GM15510 (cell line): ENCODE data around the gene RNLS.

ENCODE experiments used
- POLR2A ChIP-seq: IDR thresholded peaks from 3 replicates; pipeline ENCODE4 v1.6.1; 2011; ENCODE audit warnings: borderline replicate concordance; ENCODE audit not compliant: insufficient read length; ENCODE audit errors: extremely low read depth

The RNLS gene

GRCh38 chr10:88254091-88254490 is 329.0 kb downstream of the RNLS start:
- no peak for TF ChIP-seq POLR2A

- no peak for TF ChIP-seq POLR2A
These were observed 329.5 kb downstream of the RNLS start for GRCh38 chr10:88253622-88254021.

GRCh38 chr10:88253128-88253527 is 330.0 kb downstream of the RNLS start:
- TF ChIP-seq POLR2A = no peak

- no peak for TF ChIP-seq POLR2A
These were observed 333.7 kb downstream of the RNLS start for GRCh38 chr10:88249450-88249849.

GRCh38 chr10:88246675-88247074 is 336.4 kb downstream of the RNLS start:
- TF ChIP-seq POLR2A = no peak

- TF ChIP-seq POLR2A = no peak
These were observed 337.1 kb downstream of the RNLS start for GRCh38 chr10:88245974-88246511.

GRCh38 chr10:88244781-88245625 is 338.1 kb downstream of the RNLS start:
- TF ChIP-seq POLR2A = no peak

- no peak for TF ChIP-seq POLR2A
These were observed 339.0 kb downstream of the RNLS start for GRCh38 chr10:88243836-88244730.

- no peak for TF ChIP-seq POLR2A
These were observed 339.8 kb downstream of the RNLS start for GRCh38 chr10:88243202-88243744.

GRCh38 chr10:88241501-88241900 is 341.6 kb downstream of the RNLS start:
- TF ChIP-seq POLR2A = no peak

GRCh38 chr10:88239212-88239611 is 343.9 kb downstream of the RNLS start:
- TF ChIP-seq POLR2A = no peak

- TF ChIP-seq POLR2A = no peak
These were observed 344.6 kb downstream of the RNLS start for GRCh38 chr10:88238615-88238914.

- TF ChIP-seq POLR2A = no peak
These were observed 345.1 kb downstream of the RNLS start for GRCh38 chr10:88237896-88238614.

- TF ChIP-seq POLR2A = no peak
These were observed 346.9 kb downstream of the RNLS start for GRCh38 chr10:88236121-88236743.

GRCh38 chr10:88234297-88234696 is 348.8 kb downstream of the RNLS start:
- no peak for TF ChIP-seq POLR2A

GRCh38 chr10:88233870-88234269 is 349.2 kb downstream of the RNLS start:
- TF ChIP-seq POLR2A = no peak
